Mesenchymal stem cell (in vitro differentiated cells and primary cell): ENCODE data around the gene GDE1.

Experiments used
- DNase-seq: peaks from one replicate; pipeline ENCODE4 v3.0.0-alpha.2; 2013
- H2AFZ ChIP-seq: one replicate; pipeline ENCODE4 v1.6.1; 2013; ENCODE audit warnings: low read depth, mild to moderate bottlenecking, control low read depth, inconsistent platforms, low read length, moderate library complexity
- H2AK5ac ChIP-seq: 2 replicates; pipeline ENCODE4 v1.6.1; 2013; ENCODE audit warnings: low read length, moderate library complexity, mild to moderate bottlenecking, inconsistent platforms; ENCODE audit not compliant: severe bottlenecking
- H2BK120ac ChIP-seq: one replicate; pipeline ENCODE4 v1.6.1; 2013; ENCODE audit warnings: low read depth, mild to moderate bottlenecking, inconsistent platforms, low read length, moderate library complexity
- H2BK12ac ChIP-seq, 2 experiments: one replicate each; pipeline ENCODE4 v1.6.1; 2013; ENCODE audit warnings: inconsistent platforms in 2 of 2, low read length in 2 of 2, mild to moderate bottlenecking in 2 of 2, moderate library complexity in 2 of 2, control low read depth in 1 of 2
- H2BK15ac ChIP-seq: one replicate; pipeline ENCODE4 v1.6.1; 2013; ENCODE audit warnings: mild to moderate bottlenecking, low read depth, inconsistent platforms; ENCODE audit not compliant: poor library complexity, severe bottlenecking
- H2BK5ac ChIP-seq: 2 replicates; pipeline ENCODE4 v1.6.1; 2013; ENCODE audit warnings: low read depth, mild to moderate bottlenecking, low read length, control low read depth, inconsistent platforms; ENCODE audit not compliant: poor library complexity, severe bottlenecking
- H3K14ac ChIP-seq, 2 experiments: one replicate each; pipeline ENCODE4 v1.6.1; 2013; ENCODE audit warnings: inconsistent platforms in 2 of 2, low read length in 2 of 2, control low read depth in 1 of 2, mild to moderate bottlenecking in 1 of 2, moderate library complexity in 1 of 2
- H3K18ac ChIP-seq, 2 experiments: one replicate each; pipeline ENCODE4 v1.6.1; 2013; ENCODE audit warnings: inconsistent platforms in 2 of 2, low read length in 2 of 2, control low read depth in 1 of 2, low read depth in 1 of 2, mild to moderate bottlenecking in 1 of 2
- H3K23ac ChIP-seq, 2 experiments: one replicate each; pipeline ENCODE4 v1.6.1; 2013; ENCODE audit warnings: inconsistent platforms in 2 of 2, low read length in 2 of 2, mild to moderate bottlenecking in 2 of 2, moderate library complexity in 2 of 2, control low read depth in 1 of 2
- H3K27ac ChIP-seq: 2 replicates; pipeline ENCODE4 v1.5.1; 2013; ENCODE audit warnings: mild to moderate bottlenecking, moderate library complexity, low read length, control low read depth, inconsistent platforms; ENCODE audit not compliant: poor library complexity, severe bottlenecking
- H3K27me3 ChIP-seq, 2 experiments: 2 replicates each; pipeline versions ENCODE4 v1.6.1 to v1.7.0; 2013; ENCODE audit warnings: low read length in 2 of 2, mild to moderate bottlenecking in 2 of 2, moderate library complexity in 2 of 2, control low read depth in 1 of 2, inconsistent platforms in 1 of 2; ENCODE audit not compliant: control insufficient read depth in 1 of 2, insufficient read depth in 1 of 2
- H3K36me3 ChIP-seq, 2 experiments: 2 replicates each; pipeline versions ENCODE4 v1.6.1 to v1.7.0; 2013; ENCODE audit warnings: low read length in 2 of 2, control low read depth in 1 of 2, inconsistent platforms in 1 of 2, low read depth in 1 of 2, mild to moderate bottlenecking in 1 of 2; ENCODE audit not compliant: insufficient read depth in 2 of 2, control insufficient read depth in 1 of 2
- H3K4ac ChIP-seq, 2 experiments: one replicate each; pipeline ENCODE4 v1.6.1; 2013; ENCODE audit warnings: inconsistent platforms in 2 of 2, low read length in 2 of 2, mild to moderate bottlenecking in 2 of 2, moderate library complexity in 2 of 2, control low read depth in 1 of 2, low read depth in 1 of 2
- H3K4me1 ChIP-seq: 2 replicates; pipeline ENCODE4 v1.6.1; 2013; ENCODE audit warnings: low read depth, low read length, control low read depth; ENCODE audit not compliant: control insufficient read depth, insufficient read depth
- H3K4me2 ChIP-seq: 2 replicates; pipeline ENCODE4 v1.6.1; 2013; ENCODE audit warnings: low read length, mild to moderate bottlenecking, inconsistent platforms; ENCODE audit not compliant: poor library complexity, severe bottlenecking
- H3K4me3 ChIP-seq, 2 experiments: 2 replicates each; pipeline versions ENCODE4 v1.5.1 to v1.7.0; 2013; ENCODE audit warnings: low read length in 2 of 2, mild to moderate bottlenecking in 2 of 2, control low read depth in 1 of 2, low read depth in 1 of 2; ENCODE audit not compliant: insufficient read depth in 1 of 2
- H3K79me1 ChIP-seq: replicated peaks from 2 replicates; pipeline ENCODE4 v1.6.1; 2013; ENCODE audit warnings: mild to moderate bottlenecking, control low read depth, low read length, inconsistent platforms; ENCODE audit not compliant: poor library complexity, severe bottlenecking
- H3K9ac ChIP-seq: 2 replicates; pipeline ENCODE4 v1.7.0; 2013; ENCODE audit warnings: mild to moderate bottlenecking, low read length, moderate library complexity
- H3K9me3 ChIP-seq: 2 replicates; pipeline ENCODE4 v1.7.0; 2013; ENCODE audit warnings: mild to moderate bottlenecking, low read length; ENCODE audit not compliant: control insufficient read depth
- H4K8ac ChIP-seq: one replicate; pipeline ENCODE4 v1.6.1; 2013; ENCODE audit warnings: inconsistent platforms, mild to moderate bottlenecking, low read length, moderate library complexity
- H4K91ac ChIP-seq: one replicate; pipeline ENCODE4 v1.6.1; 2013; ENCODE audit warnings: mild to moderate bottlenecking, low read length, inconsistent platforms
- WGBS: methylation state at CpG from one replicate; pipeline ENCODE4 v1.1.7; 2013; ENCODE audit warnings: mixed read lengths; 5-methylcytosine and 5-hydroxymethylcytosine counted together

Gene GDE1

DNA sequence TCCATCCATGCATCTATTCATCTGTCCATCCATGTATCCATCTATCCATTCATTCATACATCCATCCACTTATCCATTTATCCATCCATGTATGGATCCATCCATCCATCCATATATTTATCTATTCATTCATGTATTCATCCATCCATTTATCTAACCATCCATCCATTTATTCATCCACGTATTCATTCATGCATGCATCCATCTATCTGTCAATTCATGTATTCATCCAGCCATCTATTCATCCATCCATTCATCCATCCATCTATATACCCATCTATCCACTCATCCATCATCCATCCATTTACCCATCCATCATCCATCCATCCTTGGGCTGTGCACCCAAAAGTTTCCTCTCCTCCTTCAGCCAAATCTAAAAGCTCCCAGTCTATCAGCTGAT lies 43.4 kb downstream of the GDE1 start:
- Histone ChIP-seq H3K18ac (no peak overlapping the region), H2BK12ac (no peak overlapping the region), H3K23ac (no peak overlapping the region), H3K4me3 (no peak overlapping the region), H3K27me3 (no peaks in the 10 kb centered on the region), H2AK5ac (no peak overlapping the region), H3K9me3 (no peaks in the 10 kb centered on the region), H3K4me1 (no peaks in the 10 kb centered on the region), H3K4me2 (no peak overlapping the region), H2BK15ac (no peak overlapping the region), H3K9ac (no peak overlapping the region), H3K14ac (no peak overlapping the region), H4K8ac (no peak overlapping the region), H2AFZ (no peak overlapping the region), H2BK5ac (no peak overlapping the region), H3K27ac (no peak overlapping the region), H3K79me1 (no peaks in the 10 kb centered on the region), H2BK120ac (no peak overlapping the region), H3K36me3 (no peaks in the 10 kb centered on the region), H4K91ac (no peak overlapping the region), H3K4ac (no peak overlapping the region)
- 63% methylated on average over 1 of the region's 1 CpG for WGBS
- no peak for DNase-seq

DNA sequence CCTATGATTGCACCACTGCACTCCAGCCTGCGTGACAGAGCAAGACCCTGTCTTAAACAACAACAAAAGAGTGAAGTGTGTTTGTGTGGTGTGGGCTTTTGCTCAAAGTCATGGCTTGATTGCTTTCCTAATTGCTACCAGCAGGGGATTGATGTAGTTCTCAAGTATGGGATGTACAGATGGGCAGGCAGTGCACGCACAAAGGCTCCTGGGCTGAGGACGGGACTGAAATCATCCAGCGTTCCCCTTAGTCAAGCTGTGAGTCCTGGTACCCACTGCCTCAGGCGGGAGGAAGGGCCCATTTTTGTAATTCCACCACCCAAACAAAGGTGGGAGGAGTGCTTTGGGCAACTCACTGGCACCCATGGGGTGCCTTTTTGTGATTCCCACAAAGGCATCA lies 47.3 kb downstream of the GDE1 start:
- Histone ChIP-seq H3K14ac (no peak overlapping the region), H3K36me3 (no peaks in the 10 kb centered on the region), H3K79me1 (no peaks in the 10 kb centered on the region), H3K4me2 (no peak overlapping the region), H2BK15ac (no peak overlapping the region), H3K27ac (no peak overlapping the region), H3K9ac (no peak overlapping the region), H2AK5ac (no peak overlapping the region), H2BK120ac (no peak overlapping the region), H3K23ac (no peak overlapping the region), H3K9me3 (no peaks in the 10 kb centered on the region), H4K91ac (no peak overlapping the region), H2BK5ac (no peak overlapping the region), H4K8ac (no peak overlapping the region), H3K4ac (no peak overlapping the region), H3K18ac (no peak overlapping the region), H3K4me1 (no peaks in the 10 kb centered on the region), H3K4me3 (no peak overlapping the region), H3K27me3 (no peaks in the 10 kb centered on the region), H2AFZ (no peak overlapping the region), H2BK12ac (no peak overlapping the region)
- WGBS, result 87% methylated on average over 5 of the region's 5 CpGs
- no peak for DNase-seq

DNA sequence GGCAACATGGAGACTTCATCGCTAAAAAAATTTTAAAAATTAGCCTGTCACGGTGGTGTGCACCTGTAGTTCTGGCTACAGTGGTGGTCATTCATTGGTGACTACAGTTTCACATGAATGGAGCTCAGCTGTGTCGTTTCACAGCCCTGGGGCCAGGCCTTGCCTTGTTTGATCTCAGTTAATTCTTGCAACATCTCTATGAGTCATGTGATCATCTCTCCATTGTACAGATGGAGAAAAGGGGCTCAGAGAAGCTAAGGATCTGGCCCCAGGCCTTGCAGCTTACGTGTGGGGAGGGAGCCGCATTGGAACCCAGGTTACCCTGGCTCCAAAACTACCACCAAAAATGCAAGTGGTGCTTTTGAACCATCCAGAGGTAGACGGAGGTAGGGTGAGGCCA lies 49.4 kb downstream of the GDE1 start:
- 79% methylated on average over 6 of the region's 6 CpGs for WGBS

DNA sequence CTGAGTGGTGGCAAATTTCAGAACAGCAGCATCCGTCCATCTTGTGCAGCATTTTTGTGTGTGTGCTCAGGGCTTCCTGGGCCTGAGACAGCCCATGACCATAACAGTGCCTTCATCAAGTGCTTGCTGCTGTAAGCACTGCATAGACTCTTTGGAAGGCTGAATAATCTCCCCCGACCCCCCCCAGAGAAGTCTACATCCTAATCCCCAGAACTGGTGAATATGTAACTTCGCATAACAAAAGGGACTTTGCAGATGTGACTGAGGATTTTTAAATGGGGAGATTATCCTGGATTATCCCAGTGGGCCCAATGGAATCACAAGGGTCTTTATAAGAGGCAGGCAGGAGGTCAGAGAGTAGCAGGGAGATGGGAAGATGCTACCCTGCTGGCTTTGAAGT lies 53.6 kb downstream of the GDE1 start:
- H2BK15ac ChIP-seq, result no peak overlapping the region
- no peak overlapping the region for H3K27ac ChIP-seq
- H3K4me1 ChIP-seq, result no peaks in the 10 kb centered on the region
- H3K4me2 ChIP-seq, result no peak overlapping the region
- no peak overlapping the region for H3K4ac ChIP-seq
- no peak overlapping the region for H2BK120ac ChIP-seq
- H2BK5ac ChIP-seq, result no peak overlapping the region
- H2BK12ac ChIP-seq, result no peak overlapping the region
- no peak overlapping the region for H3K4me3 ChIP-seq
- no peak overlapping the region for H3K18ac ChIP-seq
- peaks cover 3% of the 10 kb centered on the region for H3K9me3 ChIP-seq
- H3K79me1 ChIP-seq, result no peaks in the 10 kb centered on the region
- H3K14ac ChIP-seq, result no peak overlapping the region
- H2AK5ac ChIP-seq, result no peak overlapping the region
- no peaks in the 10 kb centered on the region for H3K36me3 ChIP-seq
- no peak overlapping the region for H4K91ac ChIP-seq
- no peaks in the 10 kb centered on the region for H3K27me3 ChIP-seq
- no peak overlapping the region for H3K9ac ChIP-seq
- no peak for DNase-seq
- 95% methylated on average over 2 of the region's 3 CpGs for WGBS
- H2AFZ ChIP-seq, result no peak overlapping the region
- no peak overlapping the region for H4K8ac ChIP-seq
- no peak overlapping the region for H3K23ac ChIP-seq

More for the DNA sequence above, 49.4 kb downstream of the GDE1 start:
- H4K8ac ChIP-seq, result no peak overlapping the region
- H2BK15ac ChIP-seq, result no peak overlapping the region
- no peak overlapping the region for H2BK120ac ChIP-seq
- H3K4ac ChIP-seq, result no peak overlapping the region
- no peak overlapping the region for H3K9ac ChIP-seq
- DNase-seq, result no peak
- no peak overlapping the region for H3K4me2 ChIP-seq
- no peaks in the 10 kb centered on the region for H3K27me3 ChIP-seq
- H2BK12ac ChIP-seq, result no peak overlapping the region
- H3K18ac ChIP-seq, result no peak overlapping the region
- no peak overlapping the region for H4K91ac ChIP-seq
- H2AK5ac ChIP-seq, result no peak overlapping the region
- H3K14ac ChIP-seq, result no peak overlapping the region
- H3K27ac ChIP-seq, result no peak overlapping the region
- no peak overlapping the region for H3K23ac ChIP-seq
- H3K79me1 ChIP-seq, result no peaks in the 10 kb centered on the region
- no peak overlapping the region for H2AFZ ChIP-seq
- H3K4me3 ChIP-seq, result no peak overlapping the region
- no peaks in the 10 kb centered on the region for H3K36me3 ChIP-seq
- H2BK5ac ChIP-seq, result no peak overlapping the region
- H3K9me3 ChIP-seq, result peaks cover 3% of the 10 kb centered on the region
- H3K4me1 ChIP-seq, result no peaks in the 10 kb centered on the region
